Suprapubic skin (tissue), 4 donors: ENCODE results near the gene MBTPS2.

Source experiments
- CTCF ChIP-seq, 2 donors: fragments of 200-600 bp in 1 of 2; fragments of 450-650 bp in 1 of 2; sonication (generic) in 1 of 2; IDR thresholded peaks; one replicate each; pipeline ENCODE4 v1.5.1; 2016 to 2019; ENCODE audit warnings: antibody characterized with exemption in 2 of 2, mild to moderate bottlenecking in 1 of 2, moderate library complexity in 1 of 2
- POLR2A ChIP-seq, 2 donors: fragments of 450-650 bp; IDR thresholded peaks; one replicate each; pipeline ENCODE4 v1.6.1; 2017; ENCODE audit warnings: antibody characterized with exemption in 2 of 2, mild to moderate bottlenecking in 2 of 2, moderate library complexity in 2 of 2
- POLR2AphosphoS5 ChIP-seq, 3 donors: sonication (generic); formaldehyde crosslinking; IDR thresholded peaks; one replicate each; pipeline ENCODE4 v1.6.1; 2017; ENCODE audit warnings: antibody characterized with exemption in 3 of 3

- TF ChIP-seq CTCF (IDR thresholded peaks at IDR 0.05) (no peak), POLR2A (IDR thresholded peaks at IDR 0.05) (no peak), POLR2AphosphoS5 (IDR thresholded peaks at IDR 0.05) (no peak)
These were observed 93.7 kb downstream of the MBTPS2 start for GRCh38 chrX:21933077-21933476.
